Measurements from ENCODE around the gene PIP5KL1. TPM values are rescaled to one million over a fixed set of nuclear protein-coding genes. Genes with fewer than 3 reads are reported as not detected.
A peak's percentile ranks its signal among the peaks of the same experiment; 100 is the strongest.

Gene PIP5KL1
- total and polyA plus RNA-seq, 2 donors from 2014 or later, result 3.0 to 4.3 TPM

GRCh38 chr9:127968042-127968441 lies 37.5 kb upstream of the PIP5KL1 start:
- Histone ChIP-seq H3K27ac (ENCODE audit: low read depth in 2 of 2, low read length in 2 of 2) (peak overlapping the region; percentile 63 to 92), H3K4me1 (ENCODE audit: control insufficient read depth in 2 of 3, insufficient read depth in 2 of 3, low read depth in 1 of 3, low read length in 3 of 3) (peaks cover 0 to 87% (median 79%) of the 10 kb centered on the region in 3 donors), H3K36me3 (ENCODE audit: control insufficient read depth in 2 of 3, insufficient read depth in 3 of 3, low read length in 3 of 3) (no peaks in the 10 kb centered on the region), H3K27me3 (ENCODE audit: control insufficient read depth, insufficient read depth, low read length) (no peaks in the 10 kb centered on the region), H3K9me3 (ENCODE audit: control insufficient read depth in 2 of 3, insufficient read depth in 1 of 3, low read length in 3 of 3) (no peaks in the 10 kb centered on the region), H3K4me3 (ENCODE audit: low read length in 3 of 3) (no peak overlapping the region), H3K9ac (ENCODE audit: low read length in 3 of 3) (peak overlapping the region in 1 of 3 donors; percentile 34)
- no peak for TF ChIP-seq CTCF (IDR thresholded peaks at IDR 0.05; ENCODE audit: borderline replicate concordance, extremely low read depth, insufficient read depth)
- intact Hi-C loops (cut with DNase I), result no loop called here
- FAIRE-seq, result no peak
- peak in 1 of 5 donors; percentile 76 for DNase-seq

- FAIRE-seq (no peak), DNase-seq (peak in 1 of 5 donors; percentile 70)
- Histone ChIP-seq H3K27me3 (ENCODE audit: control insufficient read depth, insufficient read depth, low read length) (no peaks in the 10 kb centered on the region), H3K27ac (ENCODE audit: low read depth in 2 of 2, low read length in 2 of 2) (peak overlapping the region; percentile 53 to 92), H3K4me1 (ENCODE audit: control insufficient read depth in 2 of 3, insufficient read depth in 2 of 3, low read depth in 1 of 3, low read length in 3 of 3) (peaks cover 0 to 83% (median 75%) of the 10 kb centered on the region in 3 donors), H3K9ac (ENCODE audit: low read length in 3 of 3) (no peak overlapping the region), H3K9me3 (ENCODE audit: control insufficient read depth in 2 of 3, insufficient read depth in 1 of 3, low read length in 3 of 3) (no peaks in the 10 kb centered on the region), H3K36me3 (ENCODE audit: control insufficient read depth in 2 of 3, insufficient read depth in 3 of 3, low read length in 3 of 3) (no peaks in the 10 kb centered on the region), H3K4me3 (ENCODE audit: low read length in 3 of 3) (no peak overlapping the region)
- no peak for TF ChIP-seq CTCF (IDR thresholded peaks at IDR 0.05; ENCODE audit: borderline replicate concordance, extremely low read depth, insufficient read depth)
- intact Hi-C loops (cut with DNase I), result no loop called here
Measured at GRCh38 chr9:127967151-127967809, 36.7 kb upstream of the PIP5KL1 start.

- DNase-seq (no peak), FAIRE-seq (no peak)
- H3K27ac ChIP-seq (ENCODE audit: low read depth in 2 of 2, low read length in 2 of 2), result peak overlapping the region in 1 of 2 donors; percentile 92
- intact Hi-C loops (cut with DNase I), result no loop called here
- no peaks in the 10 kb centered on the region for H3K36me3 ChIP-seq (ENCODE audit: control insufficient read depth in 2 of 3, insufficient read depth in 3 of 3, low read length in 3 of 3)
- no peaks in the 10 kb centered on the region for H3K27me3 ChIP-seq (ENCODE audit: control insufficient read depth, insufficient read depth, low read length)
- H3K4me3 ChIP-seq (ENCODE audit: low read length in 3 of 3), result no peak overlapping the region
- no peaks in the 10 kb centered on the region for H3K9me3 ChIP-seq (ENCODE audit: control insufficient read depth in 2 of 3, insufficient read depth in 1 of 3, low read length in 3 of 3)
- no peak for TF ChIP-seq CTCF (IDR thresholded peaks at IDR 0.05; ENCODE audit: borderline replicate concordance, extremely low read depth, insufficient read depth)
- H3K4me1 ChIP-seq (ENCODE audit: control insufficient read depth in 2 of 3, insufficient read depth in 2 of 3, low read depth in 1 of 3, low read length in 3 of 3), result peaks cover 0 to 77% (median 68%) of the 10 kb centered on the region in 3 donors
- peak overlapping the region in 1 of 3 donors; percentile 12 for H3K9ac ChIP-seq (ENCODE audit: low read length in 3 of 3)
Measured at GRCh38 chr9:127966416-127967150, 36.0 kb upstream of the PIP5KL1 start.

All from kidney (tissue), 14 donors.